Stimulated activated CD8-positive, alpha-beta memory T cell treated with anti-CD3 and anti-CD28 coated beads, Interleukin-12 subunit alpha, Interleukin-12 subunit beta, amount 100 ng/mL, for 4 hours (primary cell): Measurements from ENCODE around the gene DTHD1.

Source experiments
- DNase-seq: peaks from one replicate; pipeline ENCODE4 v3.0.0-alpha.2; 2020; ENCODE audit warnings: low read depth

Gene DTHD1

DNA sequence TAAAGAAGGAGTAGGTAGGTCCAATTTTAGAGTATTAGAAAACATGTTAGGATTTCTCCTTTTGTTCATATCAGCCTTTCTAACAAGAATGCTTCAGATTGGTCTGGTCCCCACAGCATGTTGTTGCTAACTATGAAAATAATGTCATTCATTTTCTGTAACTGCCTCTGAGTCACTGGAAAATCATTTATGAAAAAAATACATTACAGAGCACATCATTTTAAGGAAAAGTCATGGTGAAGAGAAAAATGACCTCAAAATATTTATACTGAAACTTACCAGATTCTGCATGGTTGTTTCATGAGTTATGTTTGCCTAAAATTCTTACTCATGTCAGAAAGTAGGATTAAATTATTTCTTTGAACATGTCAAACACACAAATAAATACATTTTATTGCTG lies 35.2 kb downstream of the DTHD1 start:
- no peak for DNase-seq

DNA sequence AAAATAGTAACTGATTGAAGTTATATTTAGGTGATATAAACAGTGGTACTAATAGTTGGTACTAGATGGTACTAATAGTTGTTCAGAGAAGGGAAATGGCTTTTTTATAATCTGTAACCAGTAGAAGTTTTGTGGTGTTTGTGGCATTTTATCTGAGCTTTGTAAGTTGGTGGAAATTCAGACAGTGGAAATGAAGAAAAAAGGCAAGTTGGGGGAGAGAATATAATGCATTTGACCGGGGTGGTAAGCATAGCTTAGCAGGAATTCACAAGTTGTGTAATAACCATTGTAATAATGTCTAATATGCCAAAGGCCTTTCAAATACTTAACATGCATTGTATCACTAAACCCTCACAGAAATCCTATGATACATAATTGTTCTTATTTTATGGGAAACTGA lies 36.3 kb downstream of the DTHD1 start:
- no peak for DNase-seq

DNA sequence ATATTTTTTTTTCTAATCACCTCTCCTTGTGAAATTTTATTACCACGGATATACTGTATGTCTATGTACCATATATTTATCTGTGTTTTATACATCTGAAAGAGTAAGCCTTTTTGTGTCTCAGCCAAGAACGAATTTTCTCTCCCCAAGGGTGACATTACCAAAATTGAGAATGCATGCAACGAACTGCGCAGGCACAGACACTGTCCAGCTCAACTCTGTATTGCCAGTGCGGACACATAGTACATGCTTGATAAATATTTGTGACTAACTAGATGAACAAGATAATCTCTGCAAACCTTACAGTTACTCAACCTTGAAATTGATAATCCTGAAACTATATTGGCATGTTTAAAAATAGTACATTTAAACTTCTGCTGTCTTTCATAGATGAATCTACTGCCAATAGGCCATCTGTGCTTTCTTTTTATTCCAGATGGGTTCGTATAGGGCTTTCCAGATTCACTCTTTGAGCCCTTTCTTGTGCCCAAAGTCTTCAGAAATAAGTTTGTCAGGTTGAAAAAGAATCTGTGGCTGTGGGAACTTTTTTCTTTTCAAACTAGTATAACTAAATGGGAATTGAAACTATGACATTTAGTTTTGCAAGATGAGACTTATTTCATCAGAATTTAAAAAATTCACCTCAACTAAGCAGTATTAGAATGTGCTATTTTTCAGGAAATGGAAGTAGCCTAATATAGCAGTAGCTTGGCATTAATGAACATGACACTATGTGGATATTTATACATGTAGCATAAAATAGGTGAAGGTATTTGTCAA lies 38.9 kb downstream of the DTHD1 start:
- no peak for DNase-seq

GRCh38 chr4:36321176-36321575 lies 39.8 kb downstream of the DTHD1 start:
- no peak for DNase-seq

DNA sequence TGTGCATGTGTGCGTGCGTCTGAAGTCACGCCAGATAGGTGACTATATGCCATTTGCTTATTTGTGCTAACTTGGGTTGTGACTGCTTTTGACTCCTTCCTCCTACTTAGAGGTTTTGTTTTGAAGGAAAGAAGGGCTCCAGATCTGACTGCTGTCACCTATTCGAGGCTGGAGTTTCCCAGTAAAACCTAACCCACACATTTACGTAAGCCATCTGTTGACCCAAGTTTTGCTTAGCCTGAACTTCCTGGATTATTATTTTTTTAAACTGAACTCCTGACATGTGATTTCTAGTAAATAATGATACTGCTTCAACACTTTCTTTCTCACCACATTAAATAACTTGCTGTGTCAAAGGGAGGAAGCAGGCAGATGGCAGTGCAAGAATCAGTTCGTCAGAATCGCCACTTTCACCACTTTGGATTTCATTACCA lies 41.5 kb downstream of the DTHD1 start:
- no peak for DNase-seq

DNA sequence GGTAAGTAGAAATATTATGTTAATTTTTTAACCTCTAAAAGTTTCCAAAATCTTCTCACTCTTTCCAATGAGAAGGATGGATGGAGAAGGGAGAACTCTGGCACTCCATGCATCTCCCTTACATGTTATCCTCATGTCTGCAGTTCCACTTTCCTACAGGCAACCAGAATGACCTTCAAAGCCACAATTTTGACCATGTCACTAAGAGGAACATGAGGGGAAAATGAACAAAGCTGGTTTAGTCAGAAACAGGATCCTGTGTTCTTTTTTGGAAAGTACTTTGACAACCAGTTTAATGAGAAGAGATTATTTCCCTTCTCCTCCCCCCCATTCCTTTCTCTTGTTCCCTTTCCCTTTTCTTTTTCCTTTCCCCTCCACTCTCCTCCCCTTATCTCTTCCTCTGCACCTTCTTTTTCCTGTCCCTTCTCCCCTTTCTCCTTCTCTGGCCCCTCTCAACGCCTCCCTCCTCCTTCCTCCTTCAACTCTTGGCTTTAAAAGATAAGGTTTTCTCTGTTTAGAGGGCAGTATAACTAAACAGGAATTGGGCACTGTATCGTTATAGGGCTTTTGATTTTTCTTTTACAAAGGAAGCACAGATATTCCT lies 42.5 kb downstream of the DTHD1 start:
- no peak for DNase-seq

- no peak for DNase-seq
Observed at GRCh38 chr4:36324808-36325207, 43.4 kb downstream of the DTHD1 start.

GRCh38 chr4:36325499-36325898 lies 44.1 kb downstream of the DTHD1 start:
- DNase-seq, result no peak

DNA sequence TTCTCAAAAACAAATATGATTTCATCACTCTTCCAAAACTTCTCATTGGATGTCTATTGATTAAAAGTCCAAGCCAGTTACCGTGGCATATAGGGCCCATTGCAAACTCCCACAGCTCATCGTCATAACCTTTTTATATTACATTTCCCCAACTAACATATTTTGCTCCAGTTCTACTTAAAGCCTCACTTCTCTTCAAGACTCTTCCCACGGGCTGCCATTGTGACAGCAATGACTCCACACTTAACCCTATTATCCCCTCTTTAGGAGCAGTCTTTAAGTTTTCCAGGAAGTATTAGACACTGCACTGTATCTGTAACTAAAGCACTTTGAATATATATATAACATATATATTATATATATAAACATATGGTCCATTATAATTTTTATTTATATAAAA lies 44.5 kb downstream of the DTHD1 start:
- DNase-seq, result no peak

- no peak for DNase-seq
Observed at GRCh38 chr4:36326476-36327029, 45.1 kb downstream of the DTHD1 start.

DNA sequence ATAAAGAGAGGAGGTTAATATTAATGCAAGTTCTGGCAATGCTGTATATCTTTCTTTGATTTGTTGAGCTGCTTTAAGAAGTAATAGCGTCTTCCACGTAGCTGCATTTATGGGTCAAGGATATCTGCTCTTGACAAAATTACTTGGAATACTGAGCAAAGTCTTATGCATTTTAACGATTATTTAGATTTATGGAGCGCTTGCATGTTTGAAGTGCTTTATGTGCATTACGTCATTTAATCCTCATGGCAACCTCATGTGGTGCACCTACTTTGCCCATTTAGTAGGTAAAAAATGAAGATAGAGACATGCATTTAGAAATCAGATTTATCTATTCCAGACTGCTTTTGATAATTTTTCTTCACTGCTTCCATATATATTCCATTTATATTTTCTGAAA lies 46.0 kb downstream of the DTHD1 start:
- DNase-seq, result no peak

GRCh38 chr4:36328130-36328529 lies 46.7 kb downstream of the DTHD1 start:
- no peak for DNase-seq

DNA sequence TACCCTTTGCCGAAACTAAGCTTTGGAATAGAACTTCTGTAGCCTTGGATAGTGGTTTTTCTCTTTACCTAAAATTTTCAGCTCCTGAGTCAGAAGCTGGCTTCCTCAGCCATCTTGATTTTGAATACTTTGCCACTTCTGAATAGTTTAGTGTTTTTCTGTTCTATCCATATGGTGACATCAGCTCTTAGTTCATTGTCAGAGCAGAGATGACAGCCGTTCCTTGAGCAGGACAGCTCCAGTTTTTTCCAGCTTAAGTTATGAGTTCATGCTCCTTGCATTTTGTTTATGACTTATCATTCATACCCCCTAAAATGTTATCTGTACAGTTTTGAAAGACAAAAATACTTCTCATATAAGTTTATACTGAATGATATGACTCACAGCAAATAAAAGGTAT lies 47.8 kb downstream of the DTHD1 start:
- no peak for DNase-seq

- no peak for DNase-seq
Observed at GRCh38 chr4:36330796-36331195, 49.4 kb downstream of the DTHD1 start.

- no peak for DNase-seq
Observed at GRCh38 chr4:36332023-36332781, 50.8 kb downstream of the DTHD1 start.

- no peak for DNase-seq
Observed at GRCh38 chr4:36332782-36333131, 51.3 kb downstream of the DTHD1 start.

DNA sequence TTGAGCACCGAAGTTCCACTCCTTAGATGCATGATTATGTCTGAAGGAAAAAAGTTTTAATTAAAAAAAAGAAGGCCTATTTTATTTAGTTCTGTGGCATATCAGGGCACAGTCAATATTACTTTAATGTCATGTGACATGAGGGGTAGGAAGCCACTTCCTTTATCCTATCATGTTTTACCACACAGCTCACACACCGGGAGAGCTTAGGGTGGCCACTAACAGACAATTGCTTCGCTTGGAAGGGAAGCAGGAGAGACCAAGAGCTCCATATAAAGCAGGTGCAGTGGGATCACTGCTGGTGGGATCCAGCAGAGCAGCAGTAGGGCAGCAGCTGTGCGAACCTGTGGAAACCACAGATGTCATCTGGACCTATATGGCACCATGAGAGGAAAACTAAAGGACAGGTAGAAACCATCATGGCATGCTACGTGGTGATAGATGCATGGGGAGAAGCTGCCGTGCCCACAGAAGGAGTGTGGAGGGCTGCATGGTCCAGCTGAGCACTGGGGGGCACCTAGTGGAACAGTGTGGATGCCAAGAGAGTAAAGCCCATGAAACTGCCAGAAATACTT lies 52.0 kb downstream of the DTHD1 start:
- no peak for DNase-seq

DNA sequence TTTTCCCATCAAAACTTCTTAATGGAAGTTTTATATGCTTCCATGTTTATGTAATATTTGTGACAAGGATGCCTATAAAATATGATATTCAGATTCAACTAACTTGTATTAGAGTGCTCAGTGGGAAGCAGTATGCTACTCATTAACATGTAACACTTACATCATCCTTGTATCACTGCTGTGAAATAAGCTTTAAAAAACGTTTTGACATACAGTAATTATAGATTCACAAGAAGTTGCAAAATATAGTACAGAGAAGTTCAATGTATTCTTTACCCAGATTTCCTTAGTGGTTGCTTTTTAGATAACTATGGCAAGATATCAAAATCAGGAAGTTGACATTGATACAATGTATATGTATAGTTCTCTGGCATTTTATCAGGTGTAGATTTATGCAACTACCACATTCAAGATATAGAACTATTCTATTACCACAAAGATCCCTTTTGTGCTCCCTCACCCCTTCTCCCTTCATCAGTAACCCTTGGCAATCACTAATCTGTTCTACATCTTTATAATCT lies 56.3 kb downstream of the DTHD1 start:
- no peak for DNase-seq

DNA sequence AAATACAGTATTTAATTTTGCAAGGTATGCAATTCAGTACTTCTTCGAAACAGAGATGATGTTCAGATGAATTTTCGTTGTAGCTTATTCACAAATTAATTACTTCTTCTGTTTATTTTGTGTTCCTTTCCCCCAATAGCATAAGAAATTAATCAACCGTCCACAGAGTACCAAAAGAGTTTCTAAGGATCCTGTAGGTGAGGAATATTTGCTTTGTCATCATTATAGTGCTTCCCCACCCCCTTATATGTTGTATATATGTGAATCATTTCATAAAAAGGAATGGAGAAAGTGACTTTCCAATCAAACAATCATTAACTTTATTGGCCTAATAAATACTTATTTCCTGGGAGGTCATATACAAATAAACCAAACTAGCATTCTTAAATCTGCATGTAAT lies 57.6 kb downstream of the DTHD1 start:
- DNase-seq, result no peak

GRCh38 chr4:36341936-36342335 lies 60.5 kb downstream of the DTHD1 start:
- no peak for DNase-seq

GRCh38 chr4:36343501-36344175 lies 62.2 kb downstream of the DTHD1 start:
- no peak for DNase-seq
